VCaP (cell line): Measurements from ENCODE around the gene CLDN7.
A peak's percentile ranks its signal among the peaks of the same experiment; 100 is the strongest.

Experiments
- H3K27ac ChIP-seq: fragments of 450-650 bp; 2 replicates; pipeline ENCODE4 v1.5.1; 2017
- TF ChIP-seq, protein P1 (sequence below): fragments of 450-650 bp; conservative IDR thresholded peaks from 2 replicates; pipeline ENCODE4 v1.5.1; 2017; ENCODE audit warnings: mild to moderate bottlenecking, moderate library complexity

Gene CLDN7

DNA sequence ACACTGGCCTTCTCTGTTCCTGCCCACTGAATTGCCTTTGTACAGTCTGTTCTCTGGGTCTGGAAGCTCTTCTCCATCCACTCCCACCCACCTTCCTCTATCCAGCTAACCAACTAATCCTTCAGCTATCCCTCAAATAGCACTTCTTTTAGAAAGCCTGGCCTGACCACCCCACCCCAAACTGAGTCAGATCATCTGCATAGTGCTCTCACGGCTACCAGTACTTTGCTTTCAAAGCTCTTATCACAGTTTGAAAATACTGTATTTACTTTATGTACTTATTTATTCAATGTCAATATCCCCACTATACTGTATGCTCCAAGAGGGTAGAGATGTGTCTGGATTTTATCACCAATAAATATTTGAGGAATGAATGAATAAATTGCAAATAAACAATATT, 4.5 kb upstream of the CLDN7 start:
- H3K27ac ChIP-seq = no peak overlapping the region
- TF ChIP-seq, protein P1, sequence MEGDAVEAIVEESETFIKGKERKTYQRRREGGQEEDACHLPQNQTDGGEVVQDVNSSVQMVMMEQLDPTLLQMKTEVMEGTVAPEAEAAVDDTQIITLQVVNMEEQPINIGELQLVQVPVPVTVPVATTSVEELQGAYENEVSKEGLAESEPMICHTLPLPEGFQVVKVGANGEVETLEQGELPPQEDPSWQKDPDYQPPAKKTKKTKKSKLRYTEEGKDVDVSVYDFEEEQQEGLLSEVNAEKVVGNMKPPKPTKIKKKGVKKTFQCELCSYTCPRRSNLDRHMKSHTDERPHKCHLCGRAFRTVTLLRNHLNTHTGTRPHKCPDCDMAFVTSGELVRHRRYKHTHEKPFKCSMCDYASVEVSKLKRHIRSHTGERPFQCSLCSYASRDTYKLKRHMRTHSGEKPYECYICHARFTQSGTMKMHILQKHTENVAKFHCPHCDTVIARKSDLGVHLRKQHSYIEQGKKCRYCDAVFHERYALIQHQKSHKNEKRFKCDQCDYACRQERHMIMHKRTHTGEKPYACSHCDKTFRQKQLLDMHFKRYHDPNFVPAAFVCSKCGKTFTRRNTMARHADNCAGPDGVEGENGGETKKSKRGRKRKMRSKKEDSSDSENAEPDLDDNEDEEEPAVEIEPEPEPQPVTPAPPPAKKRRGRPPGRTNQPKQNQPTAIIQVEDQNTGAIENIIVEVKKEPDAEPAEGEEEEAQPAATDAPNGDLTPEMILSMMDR = no peak

DNA sequence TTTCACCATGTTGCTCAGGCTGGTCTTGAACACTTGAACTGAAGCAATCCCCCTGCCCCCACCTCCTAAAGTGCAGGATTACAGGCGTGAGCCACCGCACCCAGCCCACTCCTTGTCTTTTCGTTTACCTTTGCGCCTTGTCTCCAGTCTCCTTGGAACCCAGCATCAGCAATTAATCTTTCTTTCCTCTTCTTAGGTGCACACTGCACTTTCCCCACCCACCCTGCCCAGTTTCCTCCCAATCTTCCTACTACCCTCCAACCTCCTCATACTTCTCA, 1.5 kb upstream of the CLDN7 start:
- TF ChIP-seq, protein P1 = no peak
- H3K27ac ChIP-seq = peak overlapping the region; percentile 91

DNA sequence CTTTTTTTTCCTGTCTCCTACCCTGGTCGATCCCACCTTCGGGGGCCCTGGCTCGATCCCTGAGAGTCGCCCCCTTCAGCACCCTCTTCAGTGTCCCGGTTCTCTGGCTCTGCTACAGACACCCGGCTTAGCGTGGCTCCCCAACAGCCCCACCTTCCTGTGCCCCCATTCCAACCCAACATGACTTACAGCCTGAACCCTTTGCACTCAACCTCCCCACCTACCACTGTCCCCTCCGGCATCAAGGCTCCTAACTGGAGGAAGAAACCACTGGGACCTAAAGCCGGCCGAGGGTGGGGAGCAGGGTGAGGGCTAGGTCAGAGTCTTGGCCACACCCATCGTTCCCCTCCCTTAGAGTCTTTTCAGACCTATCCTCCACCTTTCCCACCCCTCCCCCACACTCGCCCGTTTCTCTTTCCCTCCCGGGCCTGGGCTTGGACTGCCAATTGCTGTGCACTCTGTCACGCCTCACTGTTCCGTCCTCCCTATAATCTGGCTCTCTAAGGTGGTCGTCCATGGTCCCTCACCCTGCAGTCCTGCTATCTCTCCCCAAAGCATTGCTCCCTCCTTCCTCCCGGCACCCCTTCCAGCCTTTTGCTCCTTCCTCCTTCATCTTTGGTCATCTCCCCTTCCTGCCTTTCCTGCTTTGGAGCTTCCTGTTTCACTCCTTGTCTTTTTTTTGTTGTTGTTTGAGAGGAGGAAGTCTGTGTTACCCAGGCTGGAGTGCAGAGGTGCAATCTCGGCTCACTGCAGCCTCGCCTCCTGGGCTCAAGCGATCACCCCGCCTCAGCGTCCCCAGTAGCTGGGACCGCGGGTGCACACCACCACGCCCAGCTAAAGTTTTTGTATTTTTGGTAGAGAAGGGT, 890 bp upstream of the CLDN7 start:
- TF ChIP-seq, protein P1 = no peak
- peak overlapping the region; percentile 91 for H3K27ac ChIP-seq

GRCh38 chr17:7261379-7262191, 693 bp downstream of the CLDN7 start:
- TF ChIP-seq, protein P1 = no peak
- peak overlapping the region; percentile 91 for H3K27ac ChIP-seq

DNA sequence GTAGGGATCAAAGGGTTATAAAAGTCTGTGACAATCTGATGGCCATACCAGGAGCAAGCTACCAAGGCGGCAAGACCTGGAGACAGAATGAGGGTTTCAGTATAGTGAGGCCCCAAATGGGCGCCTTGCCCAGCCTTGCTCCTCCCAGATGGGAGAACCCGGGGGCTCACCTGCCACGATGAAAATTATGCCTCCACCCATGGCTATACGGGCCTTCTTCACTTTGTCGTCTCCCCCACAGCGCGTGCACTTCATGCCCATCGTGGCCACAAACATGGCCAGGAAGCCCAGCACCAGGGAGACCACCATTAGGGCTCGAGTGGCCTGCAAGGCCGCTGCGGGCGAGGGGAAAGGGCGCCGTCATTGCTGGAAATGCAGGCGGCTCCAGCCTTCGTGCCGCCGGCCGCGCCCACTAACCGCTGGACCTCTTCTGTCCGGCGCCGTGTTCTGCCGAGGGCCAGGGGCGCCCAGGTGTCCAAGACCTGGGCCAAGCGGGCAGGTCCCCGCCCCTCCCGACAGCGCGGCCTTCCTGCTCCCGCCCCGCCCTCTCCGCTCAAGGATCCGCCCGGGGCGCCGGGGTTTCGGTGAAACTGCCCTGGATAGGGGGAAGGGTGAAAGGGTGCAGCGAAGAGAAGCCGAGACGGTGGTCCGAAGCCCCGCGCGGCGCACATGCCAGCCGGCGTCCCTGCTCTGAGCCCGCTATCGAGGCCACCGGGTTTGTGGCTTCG, 1.5 kb downstream of the CLDN7 start:
- TF ChIP-seq, protein P1 = no peak
- H3K27ac ChIP-seq = peak overlapping the region; percentile 91

GRCh38 chr17:7260151-7260550, 2.1 kb downstream of the CLDN7 start:
- peak overlapping the region; percentile 91 for H3K27ac ChIP-seq
- TF ChIP-seq, protein P1 = no peak

GRCh38 chr17:7259555-7259889, 2.8 kb downstream of the CLDN7 start:
- peak overlapping the region; percentile 21; the same call in 1 of the 2 replicates for H3K27ac ChIP-seq
- TF ChIP-seq, protein P1 = no peak
